OCI-LY1 (cell line): ENCODE results near the gene THSD7A.

Experiments used
- CTCF ChIP-seq: fragments of 200-600 bp; sonication (generic), shearing (Covaris generic); IDR thresholded peaks from 2 replicates; pipeline ENCODE4 v1.5.1; 2017; ENCODE audit warnings: mild to moderate bottlenecking, antibody characterized with exemption, low read length, moderate library complexity, mixed read lengths
- EZH2 ChIP-seq: fragments of 200-600 bp; sonication (generic), shearing (Covaris generic); IDR thresholded peaks from 2 replicates; pipeline ENCODE4 v1.8.0; 2017; ENCODE audit warnings: borderline replicate concordance, mixed run types, mild to moderate bottlenecking, antibody characterized with exemption, low read length, moderate library complexity, mixed read lengths

- TF ChIP-seq CTCF (no peak), EZH2 (no peak)
Observed at GRCh38 chr7:11486271-11486670, 345.7 kb downstream of the THSD7A start.
